ENCODE measurements around the gene CLIP4.
A peak's percentile ranks its signal among the peaks of the same experiment; 100 is the strongest.
"Not testable (repeated sequence)": the region's sequence is repeated elsewhere in the genome, so short reads cannot be mapped to it uniquely, and the experiment has no call there.

The CLIP4 gene

GRCh38 chr2:29114946-29115609 is at the start of gene CLIP4:
Gene CLIP4, plus strand, starts transcription at chr2:29115415. Its CDS starts 5,974 bp downstream, at chr2:29121389.
- DNase-seq = no peak

GRCh38 chr2:29066271-29066860 is 48.8 kb upstream of the CLIP4 start:
- no peak for DNase-seq

- no peak for DNase-seq
These were observed 48.1 kb upstream of the CLIP4 start for GRCh38 chr2:29066997-29067605.

- DNase-seq = no peak
These were observed 46.7 kb upstream of the CLIP4 start for GRCh38 chr2:29068513-29068912.

- no peak for DNase-seq
These were observed 44.7 kb upstream of the CLIP4 start for GRCh38 chr2:29070526-29070925.

- DNase-seq = no peak
These were observed 43.9 kb upstream of the CLIP4 start for GRCh38 chr2:29071032-29071975.

GRCh38 chr2:29072251-29072650 is 43.0 kb upstream of the CLIP4 start:
- DNase-seq = no peak

- no peak for DNase-seq
These were observed 42.1 kb upstream of the CLIP4 start for GRCh38 chr2:29072971-29073725.

- no peak for DNase-seq
These were observed 41.3 kb upstream of the CLIP4 start for GRCh38 chr2:29073933-29074332.

- DNase-seq = no peak
These were observed 40.8 kb upstream of the CLIP4 start, which contains the start of gene PCARE for GRCh38 chr2:29074411-29074810. Gene PCARE, minus strand, starts transcription at chr2:29074523. Its CDS starts 262 bp downstream, at chr2:29074261.

- DNase-seq = no peak
These were observed 39.1 kb upstream of the CLIP4 start for GRCh38 chr2:29075894-29076705.

GRCh38 chr2:29079887-29080286 is 35.3 kb upstream of the CLIP4 start:
- no peak for DNase-seq

GRCh38 chr2:29080886-29081743 is 34.1 kb upstream of the CLIP4 start:
- peak in 1 of 2 donors; percentile 10 for DNase-seq

GRCh38 chr2:29082804-29083495 is 32.3 kb upstream of the CLIP4 start:
- no peak for DNase-seq

GRCh38 chr2:29084554-29084953 is 30.7 kb upstream of the CLIP4 start:
- DNase-seq = no peak

GRCh38 chr2:29090311-29090710 is 24.9 kb upstream of the CLIP4 start:
- not testable (repeated sequence) for DNase-seq

GRCh38 chr2:29096969-29097368 is 18.2 kb upstream of the CLIP4 start:
- DNase-seq = no peak

- DNase-seq = no peak
These were observed 17.6 kb upstream of the CLIP4 start for GRCh38 chr2:29097569-29097968.

GRCh38 chr2:29100564-29100963 is 14.7 kb upstream of the CLIP4 start:
- no peak for DNase-seq

GRCh38 chr2:29104688-29105087 is 10.5 kb upstream of the CLIP4 start:
- DNase-seq = no peak

Data from bone marrow (tissue), 2 donors.